ENCODE results near the gene MGMT. TPM values are rescaled to one million over a fixed set of nuclear protein-coding genes. Genes with fewer than 3 reads are reported as not detected.

MGMT gene
- total and polyA plus RNA-seq, 4 donors, result 28.2 to 79.1 (median 46.0) TPM

- WGBS, result 98% methylated on average over 17 of the region's 17 CpGs
- H3K9ac ChIP-seq (ENCODE audit: low read depth in 1 of 2, low read length in 2 of 2), result no peak overlapping the region
- no peak overlapping the region for H3K27ac ChIP-seq (ENCODE audit: low read depth in 1 of 2, low read length in 2 of 2)
- no peak for TF ChIP-seq FOXA1 (IDR thresholded peaks at IDR 0.05)
- TF ChIP-seq EGR1 (IDR thresholded peaks at IDR 0.05; ENCODE audit: low read depth in 2 of 2), result no peak
- TF ChIP-seq, protein P1, sequence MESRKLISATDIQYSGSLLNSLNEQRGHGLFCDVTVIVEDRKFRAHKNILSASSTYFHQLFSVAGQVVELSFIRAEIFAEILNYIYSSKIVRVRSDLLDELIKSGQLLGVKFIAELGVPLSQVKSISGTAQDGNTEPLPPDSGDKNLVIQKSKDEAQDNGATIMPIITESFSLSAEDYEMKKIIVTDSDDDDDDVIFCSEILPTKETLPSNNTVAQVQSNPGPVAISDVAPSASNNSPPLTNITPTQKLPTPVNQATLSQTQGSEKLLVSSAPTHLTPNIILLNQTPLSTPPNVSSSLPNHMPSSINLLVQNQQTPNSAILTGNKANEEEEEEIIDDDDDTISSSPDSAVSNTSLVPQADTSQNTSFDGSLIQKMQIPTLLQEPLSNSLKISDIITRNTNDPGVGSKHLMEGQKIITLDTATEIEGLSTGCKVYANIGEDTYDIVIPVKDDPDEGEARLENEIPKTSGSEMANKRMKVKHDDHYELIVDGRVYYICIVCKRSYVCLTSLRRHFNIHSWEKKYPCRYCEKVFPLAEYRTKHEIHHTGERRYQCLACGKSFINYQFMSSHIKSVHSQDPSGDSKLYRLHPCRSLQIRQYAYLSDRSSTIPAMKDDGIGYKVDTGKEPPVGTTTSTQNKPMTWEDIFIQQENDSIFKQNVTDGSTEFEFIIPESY (IDR thresholded peaks at IDR 0.05), result no peak
- TF ChIP-seq NR2F2 (IDR thresholded peaks at IDR 0.05), result no peak
- TF ChIP-seq, protein P2, sequence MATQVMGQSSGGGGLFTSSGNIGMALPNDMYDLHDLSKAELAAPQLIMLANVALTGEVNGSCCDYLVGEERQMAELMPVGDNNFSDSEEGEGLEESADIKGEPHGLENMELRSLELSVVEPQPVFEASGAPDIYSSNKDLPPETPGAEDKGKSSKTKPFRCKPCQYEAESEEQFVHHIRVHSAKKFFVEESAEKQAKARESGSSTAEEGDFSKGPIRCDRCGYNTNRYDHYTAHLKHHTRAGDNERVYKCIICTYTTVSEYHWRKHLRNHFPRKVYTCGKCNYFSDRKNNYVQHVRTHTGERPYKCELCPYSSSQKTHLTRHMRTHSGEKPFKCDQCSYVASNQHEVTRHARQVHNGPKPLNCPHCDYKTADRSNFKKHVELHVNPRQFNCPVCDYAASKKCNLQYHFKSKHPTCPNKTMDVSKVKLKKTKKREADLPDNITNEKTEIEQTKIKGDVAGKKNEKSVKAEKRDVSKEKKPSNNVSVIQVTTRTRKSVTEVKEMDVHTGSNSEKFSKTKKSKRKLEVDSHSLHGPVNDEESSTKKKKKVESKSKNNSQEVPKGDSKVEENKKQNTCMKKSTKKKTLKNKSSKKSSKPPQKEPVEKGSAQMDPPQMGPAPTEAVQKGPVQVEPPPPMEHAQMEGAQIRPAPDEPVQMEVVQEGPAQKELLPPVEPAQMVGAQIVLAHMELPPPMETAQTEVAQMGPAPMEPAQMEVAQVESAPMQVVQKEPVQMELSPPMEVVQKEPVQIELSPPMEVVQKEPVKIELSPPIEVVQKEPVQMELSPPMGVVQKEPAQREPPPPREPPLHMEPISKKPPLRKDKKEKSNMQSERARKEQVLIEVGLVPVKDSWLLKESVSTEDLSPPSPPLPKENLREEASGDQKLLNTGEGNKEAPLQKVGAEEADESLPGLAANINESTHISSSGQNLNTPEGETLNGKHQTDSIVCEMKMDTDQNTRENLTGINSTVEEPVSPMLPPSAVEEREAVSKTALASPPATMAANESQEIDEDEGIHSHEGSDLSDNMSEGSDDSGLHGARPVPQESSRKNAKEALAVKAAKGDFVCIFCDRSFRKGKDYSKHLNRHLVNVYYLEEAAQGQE (IDR thresholded peaks at IDR 0.05), result no peak
- no peak for TF ChIP-seq JUND (IDR thresholded peaks at IDR 0.05)
- no peak for TF ChIP-seq FOXA2 (IDR thresholded peaks at IDR 0.05)
- no peak for TF ChIP-seq YY1 (IDR thresholded peaks at IDR 0.05)
- TF ChIP-seq RAD21 (IDR thresholded peaks at IDR 0.05), result no peak
- TF ChIP-seq, protein P3, sequence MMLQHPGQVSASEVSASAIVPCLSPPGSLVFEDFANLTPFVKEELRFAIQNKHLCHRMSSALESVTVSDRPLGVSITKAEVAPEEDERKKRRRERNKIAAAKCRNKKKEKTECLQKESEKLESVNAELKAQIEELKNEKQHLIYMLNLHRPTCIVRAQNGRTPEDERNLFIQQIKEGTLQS (IDR thresholded peaks at IDR 0.05), result no peak
- TF ChIP-seq, protein P4, sequence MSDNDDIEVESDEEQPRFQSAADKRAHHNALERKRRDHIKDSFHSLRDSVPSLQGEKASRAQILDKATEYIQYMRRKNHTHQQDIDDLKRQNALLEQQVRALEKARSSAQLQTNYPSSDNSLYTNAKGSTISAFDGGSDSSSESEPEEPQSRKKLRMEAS (IDR thresholded peaks at IDR 0.05), result no peak
- TF ChIP-seq SP1 (IDR thresholded peaks at IDR 0.05), result no peak
- no peak for TF ChIP-seq CTCF (IDR thresholded peaks at IDR 0.05; ENCODE audit: low read depth, low read length, missing input control)
- no peak for TF ChIP-seq HNF4A (conservative IDR thresholded peaks at IDR 0.05)
- TF ChIP-seq GABPA (IDR thresholded peaks at IDR 0.05 in 1 of 2, conservative IDR thresholded peaks at IDR 0.05 in 1 of 2), result no peak
- no peak for TF ChIP-seq TAF1 (conservative IDR thresholded peaks at IDR 0.05)
- TF ChIP-seq RXRA (IDR thresholded peaks at IDR 0.05), result no peak
- DNase-seq (ENCODE audit: low spot score), result no peak
- peaks cover 0 to 2% (median under 1%) of the 10 kb centered on the region in 4 donors for H3K4me1 ChIP-seq (ENCODE audit: control insufficient read depth in 4 of 4, insufficient read depth in 4 of 4, low read length in 3 of 4)
- H3K4me3 ChIP-seq (ENCODE audit: low read depth in 1 of 3, low read length in 3 of 3), result no peak overlapping the region
- H3K27me3 ChIP-seq (ENCODE audit: control insufficient read depth in 4 of 4, insufficient read depth in 4 of 4, low read length in 3 of 4), result no peaks in the 10 kb centered on the region
- H3K9me3 ChIP-seq (ENCODE audit: control insufficient read depth in 4 of 4, low read length in 3 of 4), result no peaks in the 10 kb centered on the region
- peaks cover 0 to 2% (median 0%) of the 10 kb centered on the region in 4 donors for H3K36me3 ChIP-seq (ENCODE audit: control insufficient read depth in 4 of 4, insufficient read depth in 3 of 4, low read depth in 1 of 4, low read length in 3 of 4)
Measured at GRCh38 chr10:129646973-129647372, 179.9 kb downstream of the MGMT start.

All from liver (tissue), 9 donors.